ENCODE measurements around the gene CORO7.

CORO7 gene

GRCh38 chr16:4319454-4320421, 96.7 kb downstream of the CORO7 start:
- DNase-seq, result peak; percentile 73

- DNase-seq, result no peak
Observed at GRCh38 chr16:4318967-4319366, 97.4 kb downstream of the CORO7 start.

- DNase-seq, result no peak
Observed at GRCh38 chr16:4318451-4318910, 97.9 kb downstream of the CORO7 start.

GRCh38 chr16:4317532-4318450, 98.6 kb downstream of the CORO7 start:
- no peak for DNase-seq

- DNase-seq, result no peak
Observed at GRCh38 chr16:4316864-4317531, 99.4 kb downstream of the CORO7 start.

- peak; percentile 45 for DNase-seq
Observed at GRCh38 chr16:4316108-4316863, 100.1 kb downstream of the CORO7 start.

GRCh38 chr16:4315186-4316107, 100.9 kb downstream of the CORO7 start, which contains the start of gene GLIS2:
Gene GLIS2 (plus strand): TSS chr16:4316067. CDS start chr16:4332281, 16,214 bp downstream.
- peak; percentile 45 for DNase-seq

GRCh38 chr16:4314532-4315185, 101.7 kb downstream of the CORO7 start:
- peak; percentile 52 for DNase-seq

- DNase-seq, result peak; percentile 70
Observed at GRCh38 chr16:4313563-4314531, 102.5 kb downstream of the CORO7 start.

GRCh38 chr16:4309833-4310266, 106.5 kb downstream of the CORO7 start:
- peak; percentile 83 for DNase-seq

GRCh38 chr16:4309102-4309832, 107.1 kb downstream of the CORO7 start:
- DNase-seq, result no peak

- DNase-seq, result peak; percentile 98
Observed at GRCh38 chr16:4307215-4308037, 109.0 kb downstream of the CORO7 start.

- no peak for DNase-seq
Observed at GRCh38 chr16:4306470-4307214, 109.8 kb downstream of the CORO7 start.
